Esophagus muscularis mucosa (tissue), 3 donors: ENCODE results near the gene RNASEH2A.

Experiments used
- POLR2A ChIP-seq: fragments of 450-650 bp; IDR thresholded peaks from one replicate; pipeline ENCODE4 v1.6.1; 2017; ENCODE audit warnings: antibody characterized with exemption, moderate library complexity, mild to moderate bottlenecking, low read depth
- TF ChIP-seq, protein P1 (sequence below), 3 experiments: fragments of 200-600 bp in 2 of 3; fragments of 450-650 bp in 1 of 3; sonication (generic) in 2 of 3; IDR thresholded peaks; one replicate each; pipeline ENCODE4 v1.5.1; 2017 to 2019; ENCODE audit warnings: antibody characterized with exemption in 3 of 3, mild to moderate bottlenecking in 2 of 3, moderate library complexity in 1 of 3

GRCh38 chr19:12828494-12828893 is 22.1 kb downstream of the RNASEH2A start:
- TF ChIP-seq, protein P1, sequence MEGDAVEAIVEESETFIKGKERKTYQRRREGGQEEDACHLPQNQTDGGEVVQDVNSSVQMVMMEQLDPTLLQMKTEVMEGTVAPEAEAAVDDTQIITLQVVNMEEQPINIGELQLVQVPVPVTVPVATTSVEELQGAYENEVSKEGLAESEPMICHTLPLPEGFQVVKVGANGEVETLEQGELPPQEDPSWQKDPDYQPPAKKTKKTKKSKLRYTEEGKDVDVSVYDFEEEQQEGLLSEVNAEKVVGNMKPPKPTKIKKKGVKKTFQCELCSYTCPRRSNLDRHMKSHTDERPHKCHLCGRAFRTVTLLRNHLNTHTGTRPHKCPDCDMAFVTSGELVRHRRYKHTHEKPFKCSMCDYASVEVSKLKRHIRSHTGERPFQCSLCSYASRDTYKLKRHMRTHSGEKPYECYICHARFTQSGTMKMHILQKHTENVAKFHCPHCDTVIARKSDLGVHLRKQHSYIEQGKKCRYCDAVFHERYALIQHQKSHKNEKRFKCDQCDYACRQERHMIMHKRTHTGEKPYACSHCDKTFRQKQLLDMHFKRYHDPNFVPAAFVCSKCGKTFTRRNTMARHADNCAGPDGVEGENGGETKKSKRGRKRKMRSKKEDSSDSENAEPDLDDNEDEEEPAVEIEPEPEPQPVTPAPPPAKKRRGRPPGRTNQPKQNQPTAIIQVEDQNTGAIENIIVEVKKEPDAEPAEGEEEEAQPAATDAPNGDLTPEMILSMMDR (IDR thresholded peaks at IDR 0.05), result no peak
- no peak for TF ChIP-seq POLR2A
